Cerebellar cortex (tissue), 1 donor: ENCODE results near the gene UGT1A5.

Source experiments
- DNase-seq: peaks from one replicate; pipeline ENCODE4 v3.0.0-alpha.2; 2015; ENCODE audit warnings: low spot score

UGT1A5 gene

DNA sequence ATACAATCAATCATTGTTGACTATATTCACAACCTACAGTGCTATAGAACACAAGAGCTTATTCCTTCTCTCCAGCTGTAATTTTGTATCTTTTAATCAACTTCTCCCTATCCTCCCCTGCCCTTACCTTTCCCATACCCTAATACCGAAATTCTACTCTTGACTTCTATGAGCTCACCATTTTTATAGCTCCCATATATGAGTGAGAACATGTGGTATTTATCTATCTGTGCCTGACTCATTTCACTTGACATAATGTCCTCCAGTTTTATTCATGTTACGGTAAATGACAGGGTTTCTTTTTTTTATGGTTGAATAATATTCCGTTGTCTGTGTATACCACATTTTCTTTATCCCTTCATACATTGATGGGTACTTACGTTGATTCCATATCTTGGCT is 68.1 kb downstream of the UGT1A5 start:
- DNase-seq = no peak

DNA sequence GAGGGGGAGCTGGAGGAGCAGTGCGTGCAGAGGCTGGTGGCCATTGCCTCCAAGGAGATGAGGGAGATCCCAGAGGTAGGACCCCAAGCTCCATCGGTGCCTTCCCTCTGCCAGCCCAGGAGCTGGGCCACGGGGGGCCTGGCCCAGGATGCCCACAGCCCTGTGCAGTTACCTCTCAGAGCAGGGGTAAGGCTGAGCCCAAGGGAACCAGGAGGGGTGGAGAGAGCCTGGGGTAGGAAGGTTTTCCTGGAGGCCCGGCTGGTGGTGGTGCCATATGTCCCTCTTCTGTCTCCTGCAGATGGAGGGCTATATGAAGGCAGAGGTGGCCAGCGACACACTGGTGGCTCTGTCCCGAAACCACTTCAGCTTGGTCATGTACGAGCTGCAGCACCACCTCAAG is 76.8 kb downstream of the UGT1A5 start:
- DNase-seq = no peak

DNA sequence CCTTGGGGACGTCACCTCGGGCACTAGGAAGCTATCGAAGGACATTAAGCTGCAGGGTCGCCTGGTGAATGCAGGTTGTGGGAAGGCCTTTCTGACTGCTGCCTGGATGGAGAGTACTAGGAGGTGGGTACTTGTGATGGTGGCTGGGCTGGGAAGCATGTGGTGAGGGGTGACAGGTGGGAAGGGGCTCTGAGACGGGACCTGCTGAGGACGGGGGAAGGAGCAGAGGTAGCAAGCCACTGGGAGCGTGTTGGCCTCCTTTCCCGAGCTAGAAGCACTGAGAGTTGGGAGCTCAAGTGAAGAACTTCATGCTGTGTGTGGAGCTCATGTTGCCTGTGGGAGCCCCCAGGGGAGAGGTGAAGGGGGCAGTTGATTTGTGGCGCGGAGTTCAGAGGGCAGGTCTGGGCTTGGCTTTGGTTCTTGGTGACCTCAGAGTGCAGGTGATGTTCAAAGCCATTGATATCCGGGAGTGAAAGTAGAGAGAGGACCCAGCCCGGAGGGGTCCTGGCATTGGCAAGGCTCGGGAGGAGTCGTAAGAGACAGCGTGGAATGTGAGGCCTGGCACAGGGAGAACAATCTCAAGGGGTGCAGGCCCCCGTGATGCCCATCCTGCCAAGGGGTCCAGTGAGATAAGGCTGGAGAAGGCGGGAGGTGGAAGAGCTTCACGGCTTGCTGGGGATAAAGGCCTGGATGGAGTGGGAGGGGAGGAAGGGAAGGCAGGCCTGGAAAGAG is 78.6 kb downstream of the UGT1A5 start:
- no peak for DNase-seq

DNA sequence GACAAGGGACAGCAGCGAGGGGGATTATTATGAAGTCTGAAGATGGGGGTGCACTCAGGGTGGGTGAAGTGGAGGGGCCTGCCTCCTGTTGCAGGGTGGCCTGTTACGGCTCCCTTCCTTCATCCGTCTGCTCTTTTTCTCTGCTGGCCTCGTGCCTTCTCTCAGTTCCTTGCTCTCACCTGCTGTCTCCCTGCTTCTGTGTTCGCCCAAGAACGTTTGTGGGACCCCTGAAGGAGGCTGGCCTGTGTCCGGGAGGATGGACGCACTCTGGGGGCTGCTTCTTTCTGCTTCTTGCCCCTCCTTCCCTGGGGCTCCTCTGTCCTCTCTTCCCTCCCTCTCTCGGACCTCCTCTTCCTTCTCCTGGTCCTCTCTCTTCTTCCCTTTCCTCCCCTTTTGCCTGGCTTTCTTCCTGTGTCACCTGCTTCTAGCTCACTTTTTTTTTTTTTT is 79.2 kb downstream of the UGT1A5 start:
- no peak for DNase-seq

DNA sequence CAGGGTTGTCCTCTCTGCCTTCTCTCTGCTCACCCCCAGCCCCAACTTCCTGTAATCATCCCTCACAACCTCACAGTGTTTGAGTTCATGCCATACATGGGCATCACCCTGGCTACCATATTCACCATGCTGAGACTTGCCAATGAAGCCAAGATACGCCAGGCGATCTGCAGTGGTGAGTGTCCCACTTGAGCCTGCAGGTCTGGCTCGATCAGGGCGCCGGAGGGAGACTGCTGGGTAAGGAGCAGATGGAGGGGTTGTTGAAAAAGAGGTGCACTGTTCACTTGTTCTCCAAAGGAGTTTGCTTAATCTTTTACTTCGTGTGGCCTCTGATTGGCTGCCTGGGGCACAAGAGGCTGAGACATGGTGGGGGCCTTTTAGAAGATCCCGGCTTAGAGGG is 80.0 kb downstream of the UGT1A5 start:
- DNase-seq = no peak

DNA sequence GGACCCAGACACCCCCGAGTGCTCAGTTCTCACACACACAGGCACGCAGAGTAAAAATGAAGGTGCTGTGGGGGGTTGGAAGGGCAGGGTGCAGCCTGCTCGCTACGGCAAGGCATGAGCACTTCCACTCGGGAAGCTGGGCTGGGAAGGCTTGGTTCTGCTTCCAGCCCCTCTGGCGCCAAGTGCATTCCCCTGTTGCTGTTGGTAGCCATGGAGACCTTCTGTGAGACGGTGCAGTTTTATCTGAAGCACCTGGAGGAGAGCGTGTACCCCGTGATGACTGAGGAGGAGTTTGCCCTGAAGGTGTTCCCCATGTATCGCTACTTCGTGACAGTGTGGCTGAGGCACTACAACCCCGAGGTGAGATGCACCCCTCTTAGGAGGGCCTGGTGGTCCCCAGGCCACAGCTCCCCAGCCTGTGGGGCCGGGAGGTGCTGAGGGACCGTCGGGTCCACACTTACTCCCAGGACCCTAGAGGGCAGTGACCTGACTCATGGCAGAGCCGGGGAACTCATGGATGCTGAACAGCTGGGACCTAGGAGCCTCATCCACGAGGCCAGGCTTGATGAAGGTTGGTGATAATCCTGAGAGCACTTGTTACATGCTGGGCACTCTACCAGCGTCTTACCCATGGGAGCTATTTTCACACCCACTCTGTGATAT is 80.9 kb downstream of the UGT1A5 start:
- no peak for DNase-seq

DNA sequence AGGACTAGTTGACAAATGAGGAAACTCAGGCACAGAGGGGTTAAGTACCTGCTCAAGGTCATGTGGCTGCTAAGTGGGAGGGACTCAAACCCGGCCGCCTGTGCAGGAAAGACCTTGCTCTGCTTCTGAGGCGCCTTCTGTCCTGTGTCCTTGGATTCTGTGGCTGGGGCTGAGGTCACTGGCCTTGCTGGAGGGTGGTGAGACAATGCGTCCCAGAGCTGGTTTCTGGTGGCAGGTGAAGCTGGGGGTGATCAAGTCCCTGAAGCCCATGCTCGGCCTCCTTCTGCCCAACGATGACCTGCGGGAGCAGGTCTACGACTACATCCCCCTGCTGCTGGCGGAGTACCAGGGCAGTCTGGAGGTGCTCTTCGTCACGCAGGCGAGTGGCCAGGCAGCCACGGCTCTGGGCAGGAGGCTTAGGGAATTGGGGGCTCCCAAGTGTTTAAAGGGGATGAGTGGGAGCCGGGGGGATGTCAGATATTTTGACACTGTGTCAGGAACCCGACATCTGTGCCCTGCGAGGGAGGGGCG is 81.5 kb downstream of the UGT1A5 start:
- DNase-seq = no peak

DNA sequence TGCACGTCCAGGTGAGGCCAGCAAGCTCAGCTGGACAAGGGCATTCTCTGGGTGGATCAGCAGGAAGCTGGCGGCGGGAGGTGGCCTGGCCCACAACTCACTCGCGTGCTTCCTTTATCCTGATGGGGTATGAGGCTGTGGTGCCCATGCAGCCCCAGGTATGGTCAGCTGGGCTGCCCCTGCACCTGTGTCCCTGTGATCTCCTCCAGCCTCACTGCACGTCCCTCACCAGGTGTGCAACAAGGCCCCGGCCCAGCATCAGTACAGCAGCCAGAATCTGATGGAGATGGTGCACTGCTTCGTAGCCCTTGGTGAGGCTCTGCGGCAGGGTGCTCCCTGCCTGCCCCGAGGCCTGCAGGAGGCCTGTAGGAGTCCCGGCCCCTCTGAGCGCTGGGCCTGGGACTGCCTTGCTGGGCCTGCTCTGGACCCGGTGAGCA is 83.0 kb downstream of the UGT1A5 start:
- DNase-seq = no peak

DNA sequence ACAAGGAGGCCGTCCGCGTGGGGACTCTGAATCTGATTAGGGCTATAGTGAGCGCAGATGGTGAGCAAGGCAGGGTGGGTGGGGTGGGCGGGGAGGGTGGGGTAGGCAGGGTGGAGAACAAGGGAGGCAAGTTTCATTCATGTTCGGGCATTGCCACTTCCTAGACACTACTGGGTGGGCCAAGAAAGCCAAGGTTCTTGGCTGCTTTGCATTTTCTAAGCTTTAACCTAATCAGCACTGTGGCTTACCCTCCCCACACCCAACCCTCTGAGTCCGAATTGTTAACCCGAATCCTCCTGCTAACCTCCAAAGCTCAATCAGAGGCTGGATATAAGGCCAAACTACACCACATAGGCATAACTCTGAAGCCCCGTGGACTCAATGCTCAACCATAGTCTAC is 83.5 kb downstream of the UGT1A5 start:
- no peak for DNase-seq

DNA sequence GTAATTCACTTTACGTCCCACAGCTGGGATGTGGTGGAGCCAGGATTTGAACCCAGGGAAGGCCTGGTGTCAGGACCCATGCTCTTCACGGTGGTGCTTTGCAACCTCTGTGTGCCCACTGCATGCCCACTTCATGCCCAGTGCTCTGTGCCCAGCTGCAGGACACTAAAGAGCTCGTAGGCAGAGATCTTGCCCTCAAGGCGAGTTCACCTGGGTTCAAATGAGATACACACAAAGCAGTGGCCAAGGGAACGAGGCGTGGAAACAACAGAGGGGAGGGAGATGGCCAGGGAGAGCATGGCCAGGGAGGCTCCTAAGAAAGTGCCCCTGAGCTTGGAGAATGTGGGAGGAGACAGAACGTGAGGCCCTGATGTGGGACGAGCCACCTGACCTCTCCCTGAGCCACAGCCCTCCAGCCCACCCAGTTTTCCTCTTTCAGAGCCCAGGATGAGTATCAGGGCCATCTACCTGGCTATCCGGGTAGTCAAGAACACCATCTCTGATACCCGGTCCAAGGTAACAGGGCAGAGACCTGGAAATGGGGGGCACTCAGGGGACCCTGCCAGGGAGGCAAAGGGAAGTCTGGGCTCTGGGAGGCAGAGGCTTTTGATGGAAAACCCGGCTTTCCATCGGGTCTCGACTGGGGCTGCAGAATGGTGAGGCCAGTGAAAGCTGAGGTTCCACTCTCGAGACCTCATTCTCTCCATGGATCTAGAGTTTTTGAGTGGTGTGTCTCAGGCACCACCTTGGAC is 85.8 kb downstream of the UGT1A5 start:
- no peak for DNase-seq

DNA sequence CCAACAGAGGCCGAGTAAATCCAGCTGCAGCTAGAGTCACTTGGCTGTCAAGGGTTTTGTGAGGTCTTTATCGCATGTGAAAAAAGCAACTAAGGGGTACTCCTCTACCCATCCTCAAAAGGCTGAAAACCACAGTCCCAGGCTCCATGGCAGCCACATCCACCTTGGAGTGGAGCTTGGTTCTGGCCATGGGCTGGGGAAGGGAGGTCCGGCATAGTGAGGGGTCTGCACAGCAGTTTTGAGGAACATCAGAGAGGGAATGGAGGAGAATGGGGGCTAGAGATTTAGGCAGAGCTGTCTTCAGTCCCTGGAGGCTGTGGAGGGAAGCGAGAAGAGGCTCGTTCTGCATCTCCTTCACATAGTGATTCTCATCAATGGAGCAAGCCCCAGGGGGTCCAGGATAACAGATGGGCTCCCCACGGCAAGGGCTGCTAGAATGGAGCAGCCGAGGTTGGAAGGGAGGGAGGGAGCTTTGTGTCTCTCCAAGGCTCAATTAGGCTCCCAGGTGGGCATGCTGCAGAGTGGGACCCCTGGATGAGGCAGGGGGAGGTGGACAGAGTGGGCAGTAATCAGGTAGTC is 86.5 kb downstream of the UGT1A5 start:
- DNase-seq = peak; percentile 4

DNA sequence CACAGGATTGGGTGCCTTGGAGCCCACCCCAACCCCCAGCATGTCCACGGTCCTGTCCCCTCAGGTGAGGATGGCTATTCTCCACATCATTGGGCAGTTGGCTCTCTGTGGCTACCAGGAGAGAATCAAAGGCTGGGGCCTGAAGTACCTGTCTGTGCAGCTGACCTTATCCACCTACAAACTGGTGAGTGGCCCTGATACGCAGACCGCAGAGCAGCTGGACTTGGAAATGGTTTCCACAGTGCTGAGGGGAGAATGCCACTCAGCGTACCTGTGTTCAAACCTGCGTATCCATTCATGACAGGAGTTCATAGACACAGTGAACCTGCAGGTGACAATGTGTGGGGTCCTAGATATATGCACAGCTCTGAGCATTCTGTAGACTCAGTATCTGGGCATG is 87.0 kb downstream of the UGT1A5 start:
- DNase-seq = no peak

DNA sequence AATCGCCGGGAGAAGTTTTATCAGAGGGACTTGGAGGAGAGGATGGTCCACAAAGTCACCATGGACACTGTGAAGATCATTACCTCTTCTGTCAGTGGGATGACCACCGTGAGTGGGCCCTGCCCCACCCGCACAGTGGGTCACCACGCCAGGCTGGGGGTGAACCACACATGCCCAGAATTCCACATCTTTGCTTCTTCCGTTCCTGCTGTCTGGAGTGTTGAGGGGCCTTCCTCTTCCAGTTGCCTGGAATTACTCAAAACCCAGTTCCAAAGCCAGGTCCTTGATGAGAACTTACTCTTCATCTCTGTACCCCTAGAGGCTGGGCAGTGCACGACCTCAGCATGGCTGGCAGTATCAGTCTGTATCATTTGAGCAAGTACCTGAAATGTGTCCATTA is 87.5 kb downstream of the UGT1A5 start:
- no peak for DNase-seq

DNA sequence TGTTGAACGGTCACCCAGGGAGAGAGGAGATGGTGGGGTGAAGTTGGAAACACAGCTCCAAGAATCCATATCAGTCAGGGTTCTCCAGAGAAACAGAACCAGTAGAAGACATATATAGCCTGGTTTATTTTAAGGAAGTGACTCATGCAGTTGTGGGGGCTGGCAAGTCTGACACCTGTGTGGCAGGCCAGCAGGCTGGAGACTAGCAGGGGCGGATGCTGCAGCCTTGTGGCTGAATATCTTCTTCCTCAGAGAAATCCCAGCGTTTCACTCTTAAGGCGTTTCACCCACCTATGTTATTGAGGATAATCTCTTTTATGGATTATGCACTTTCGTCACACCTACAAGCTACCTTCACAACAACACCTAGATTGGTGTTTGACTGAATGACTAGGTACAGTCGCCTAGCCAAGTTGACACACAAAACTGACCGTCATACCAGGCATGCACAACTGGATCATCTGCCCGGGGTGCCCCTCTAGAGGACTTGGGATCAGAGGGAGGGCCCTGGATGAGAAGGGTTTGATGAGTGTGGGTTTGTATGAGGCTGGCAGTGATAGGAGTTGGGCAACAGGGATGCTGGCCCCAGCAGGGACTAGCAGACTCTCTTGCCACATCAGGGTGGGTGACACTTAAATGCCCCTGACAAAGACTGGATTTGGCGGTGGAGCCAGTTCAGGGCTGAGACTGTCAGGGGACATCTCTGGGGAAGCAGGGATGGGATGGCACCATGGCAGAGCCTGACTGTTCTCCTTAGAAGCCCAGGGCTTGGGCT is 88.8 kb downstream of the UGT1A5 start:
- no peak for DNase-seq

DNA sequence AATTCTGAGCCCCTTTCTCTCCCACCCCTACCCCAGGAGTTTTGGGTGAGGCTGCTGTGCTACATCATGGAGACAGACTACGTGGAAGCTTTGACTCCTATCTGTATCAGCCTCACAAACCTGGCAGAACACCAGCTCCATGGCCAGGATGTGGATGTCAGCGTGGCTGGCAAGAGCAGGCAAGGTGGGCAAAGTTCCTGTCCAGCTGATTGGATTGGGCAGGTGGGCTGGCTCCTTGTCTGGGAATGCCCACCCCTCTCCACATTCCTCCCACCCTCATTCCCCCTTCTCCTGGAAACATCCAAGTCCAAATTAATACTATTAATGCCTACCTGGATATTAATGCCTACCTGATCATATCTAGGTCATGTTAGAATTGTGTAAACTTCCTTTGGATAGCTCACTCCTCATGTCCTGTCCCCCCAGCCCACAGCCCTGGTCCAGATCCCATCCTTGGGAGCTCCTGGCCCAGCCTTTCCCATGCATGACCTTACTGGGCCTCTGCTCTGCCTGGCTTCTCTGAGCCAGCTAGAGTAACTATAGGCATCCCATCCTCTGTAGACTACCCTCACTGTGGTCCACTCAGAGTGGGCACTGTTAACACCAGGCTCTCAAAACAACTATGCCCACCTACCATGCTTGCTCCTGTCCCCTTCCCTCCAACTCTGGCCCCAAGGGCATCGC is 89.6 kb downstream of the UGT1A5 start:
- no peak for DNase-seq

DNA sequence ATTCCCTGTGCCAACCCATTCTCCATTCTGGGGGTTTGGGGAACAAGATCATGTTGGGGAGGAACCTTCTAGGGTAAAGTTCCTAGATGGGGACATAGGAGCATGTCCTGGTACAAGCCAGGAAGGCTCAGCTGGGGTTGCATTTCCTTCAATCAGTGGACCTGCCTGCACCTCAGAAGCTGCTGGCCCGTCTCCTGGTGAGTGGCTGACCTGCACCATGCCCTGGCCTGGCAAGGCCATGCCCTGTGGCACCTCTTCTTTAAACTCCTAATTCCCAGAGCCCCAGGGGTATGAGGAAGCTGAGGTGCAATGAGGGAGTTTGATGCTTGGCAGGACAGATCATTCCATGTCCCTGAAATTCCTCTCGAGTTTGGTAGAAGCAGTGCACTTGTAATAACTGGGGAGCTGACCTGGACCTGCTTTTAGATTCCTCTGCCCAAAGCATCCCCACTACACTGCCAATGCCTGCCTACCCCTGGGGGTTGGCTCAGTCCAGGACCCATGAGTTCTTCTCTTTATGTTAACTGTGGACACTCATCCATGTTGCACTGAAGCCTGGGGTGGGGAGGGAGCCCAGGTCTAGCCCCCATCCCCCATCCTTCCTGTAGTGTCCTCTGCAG is 90.7 kb downstream of the UGT1A5 start:
- no peak for DNase-seq

DNA sequence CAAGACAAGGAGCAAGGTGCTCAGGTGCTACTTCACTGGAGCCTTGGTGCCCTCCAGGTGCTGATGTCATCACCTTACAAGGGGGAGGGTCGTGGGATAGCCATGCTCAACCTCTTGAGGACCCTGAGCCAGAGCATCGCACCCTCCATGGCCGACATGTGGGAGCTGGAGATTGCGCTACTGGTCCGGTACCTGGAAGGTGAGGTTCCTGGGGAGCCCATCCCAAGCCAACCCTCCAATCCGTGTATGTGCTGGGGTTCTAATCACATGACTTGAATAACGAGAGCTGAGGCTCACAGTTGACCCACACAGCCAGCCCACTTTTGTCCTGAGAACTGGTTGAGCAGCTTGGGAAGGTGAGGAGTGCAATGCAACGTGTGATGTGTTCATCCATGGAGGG is 91.3 kb downstream of the UGT1A5 start:
- DNase-seq = no peak

DNA sequence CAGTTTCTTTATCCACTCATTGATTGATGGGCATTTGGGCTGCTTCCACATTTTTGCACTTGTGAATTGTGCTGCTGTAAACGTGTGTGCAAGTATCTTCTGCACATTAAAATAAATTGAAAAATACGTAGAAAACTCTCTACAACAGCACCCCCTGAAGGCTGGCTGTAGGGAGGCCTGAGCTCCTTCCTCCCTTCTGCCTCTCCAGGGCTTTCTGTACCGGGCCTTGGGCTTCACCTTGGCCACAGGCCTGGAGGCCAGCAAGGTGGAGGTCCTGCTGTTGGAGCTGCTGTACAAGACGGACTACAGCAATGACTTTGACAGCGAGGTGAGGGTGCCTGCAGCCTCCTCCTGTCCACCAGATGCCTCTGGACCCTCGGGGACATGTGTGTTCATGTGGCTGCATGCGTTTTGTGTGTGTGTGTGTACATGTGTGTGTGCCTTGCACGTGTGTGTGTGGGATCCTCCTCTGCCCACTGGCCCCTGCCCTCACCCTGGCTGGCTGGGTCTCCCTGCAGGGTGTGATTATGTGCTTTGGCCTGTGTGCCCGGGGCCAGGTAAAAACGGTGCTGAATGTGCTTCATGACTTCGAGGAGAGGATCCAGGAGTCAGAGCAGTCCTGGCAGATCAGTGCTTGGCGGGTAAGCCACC is 94.6 kb downstream of the UGT1A5 start:
- no peak for DNase-seq

DNA sequence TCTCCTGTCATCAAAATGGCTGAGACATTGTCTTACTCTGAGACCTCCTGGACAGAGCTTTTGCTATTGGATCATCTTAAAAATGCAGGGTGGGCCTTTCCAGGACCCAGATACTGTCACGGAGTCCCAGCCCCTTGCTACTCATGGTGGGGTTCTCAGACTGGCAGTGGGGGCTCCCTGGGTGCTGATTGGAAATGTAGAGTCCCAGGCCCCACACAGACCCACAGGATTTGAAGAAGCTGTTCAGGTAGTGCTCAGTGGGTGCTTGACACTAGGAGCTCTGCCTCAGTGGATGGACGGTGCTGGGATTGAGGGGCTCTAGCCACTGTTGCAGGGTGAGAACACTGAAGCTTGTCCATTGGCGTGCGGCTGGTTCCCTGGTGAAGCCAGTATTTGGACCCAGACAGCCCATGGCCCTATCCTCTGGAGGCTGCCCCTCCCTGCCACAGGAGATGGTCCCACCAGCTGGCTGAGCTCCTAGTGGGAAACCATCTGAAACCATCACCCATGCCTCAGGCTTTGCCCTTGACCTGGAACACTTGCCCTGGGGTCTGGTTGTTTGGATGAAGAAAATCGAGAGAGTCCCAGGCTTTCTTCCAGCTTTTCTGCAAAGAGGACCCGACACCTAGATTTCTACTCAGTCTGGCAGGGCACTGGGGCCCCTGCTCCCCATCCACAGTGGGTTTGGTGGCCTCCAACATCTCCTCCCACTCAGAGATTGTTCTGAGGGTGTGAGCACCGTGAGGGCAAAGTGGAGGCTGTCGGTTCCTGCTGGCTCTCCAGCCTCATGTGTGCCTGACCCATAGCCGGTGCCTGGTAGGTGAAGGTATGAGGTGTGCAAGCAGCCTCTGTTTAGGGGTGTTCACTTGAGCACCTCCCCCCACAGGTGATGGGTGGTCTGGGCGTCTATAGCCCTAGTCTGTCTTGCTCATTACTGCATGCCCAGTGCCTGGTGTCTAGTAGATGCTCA is 95.5 kb downstream of the UGT1A5 start:
- DNase-seq = no peak
